Activated CD8-positive, alpha-beta T cell treated with anti-CD3 and anti-CD28 coated beads for 36 hours (primary cell): ENCODE data around the gene PGM1. TPM values are rescaled to one million over a fixed set of nuclear protein-coding genes. Genes with fewer than 3 reads are reported as not detected.

Source experiments
- ATAC-seq: fragments of 200-7000 bp; cut with Tn5 transposase; one replicate; pipeline ENCODE4 v1.10.0; 2021; ENCODE audit warnings: mild to moderate bottlenecking, moderate library complexity
- CTCF ChIA-PET: fragments of 350-600 bp; sonication (Branson Sonifier 250); formaldehyde crosslinking; loops from one replicate; lab custom pipeline; 2021; ENCODE audit warnings: antibody characterized with exemption; lab: Charles Lee
- POLR2A ChIA-PET: fragments of 350-600 bp; sonication (Branson Sonifier 250); formaldehyde crosslinking; loops from one replicate; lab custom pipeline; 2021; ENCODE audit warnings: antibody characterized with exemption; lab: Charles Lee
- DNase-seq: peaks from one replicate; pipeline ENCODE4 v3.0.0-alpha.2; 2020
- H3K27ac Mint-ChIP-seq: one replicate; pipeline ENCODE4 v1.8.0; 2021; ENCODE audit warnings: mild to moderate bottlenecking, mixed read lengths
- H3K27me3 Mint-ChIP-seq: one replicate; pipeline ENCODE4 v1.8.0; 2021; ENCODE audit warnings: mixed read lengths
- H3K36me3 Mint-ChIP-seq: one replicate; pipeline ENCODE4 v1.8.0; 2021; ENCODE audit warnings: low read depth, mixed read lengths
- H3K4me1 Mint-ChIP-seq: one replicate; pipeline ENCODE4 v1.8.0; 2021; ENCODE audit warnings: low read depth, mixed read lengths
- H3K4me3 Mint-ChIP-seq: one replicate; pipeline ENCODE4 v1.8.0; 2021; ENCODE audit warnings: mild to moderate bottlenecking, moderate library complexity, mixed read lengths
- H3K9me3 Mint-ChIP-seq: one replicate; pipeline ENCODE4 v1.8.0; 2021; ENCODE audit warnings: mixed read lengths
- intact Hi-C: fragments of 100-400 bp; cut with micrococcal nuclease; formaldehyde crosslinking; loops from one replicate; pipeline ENCODE4 v1.10.0; 2022
- total RNA-seq, 2 experiments: library from RNA; stranded (reverse); gene quantifications; one replicate each; pipeline ENCODE4 v1.2.3, GENCODE V29; 2021
- TF ChIP-seq, protein P1 (sequence below): fragments of 200-600 bp; IDR thresholded peaks from one replicate; pipeline ENCODE4 v1.8.0; 2022; ENCODE audit warnings: antibody characterized with exemption, mild to moderate bottlenecking

PGM1 gene
- total RNA-seq, 2 experiments from 2014 or later = 47.4 to 48.9 TPM

DNA sequence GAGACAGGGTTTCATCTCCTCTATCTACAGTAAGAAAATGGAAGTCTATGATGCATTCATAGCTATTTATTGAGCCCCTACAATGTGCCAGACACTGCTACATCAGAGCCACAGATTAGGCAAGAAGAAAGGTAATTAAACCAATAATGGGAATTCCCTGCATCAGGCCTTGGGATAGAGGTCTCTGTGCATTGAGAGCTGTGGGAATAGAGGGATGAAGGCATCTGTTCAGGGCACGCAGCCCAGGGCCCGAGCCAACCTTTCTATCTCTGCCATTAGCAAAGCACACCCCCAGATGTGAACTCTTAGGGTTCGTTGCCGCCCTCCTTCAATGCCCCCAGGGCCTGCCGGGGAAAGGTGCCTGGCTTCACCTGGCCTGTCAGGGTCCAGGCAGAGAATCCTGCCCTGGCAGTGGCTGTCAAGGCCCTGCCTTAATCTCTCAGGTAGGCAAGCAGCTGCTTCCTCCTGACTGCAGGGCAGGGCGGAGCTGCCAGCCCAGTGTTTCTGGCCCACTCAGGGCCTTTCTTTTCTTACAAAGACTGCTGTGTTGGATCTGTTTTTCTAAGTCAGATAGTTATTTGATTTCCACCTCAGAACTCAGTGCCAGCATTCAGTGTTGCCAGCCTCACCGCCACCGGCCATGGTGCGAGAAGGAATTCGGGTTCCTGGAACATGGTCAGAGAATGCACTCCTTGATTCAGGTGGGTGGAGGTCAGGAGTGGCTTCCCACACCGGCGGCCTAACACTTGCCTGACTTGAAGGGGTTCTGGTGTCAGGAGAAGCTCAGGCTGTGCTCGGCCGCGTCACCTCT is 76.1 kb downstream of the PGM1 start:
- POLR2A ChIA-PET = no interaction called here

DNA sequence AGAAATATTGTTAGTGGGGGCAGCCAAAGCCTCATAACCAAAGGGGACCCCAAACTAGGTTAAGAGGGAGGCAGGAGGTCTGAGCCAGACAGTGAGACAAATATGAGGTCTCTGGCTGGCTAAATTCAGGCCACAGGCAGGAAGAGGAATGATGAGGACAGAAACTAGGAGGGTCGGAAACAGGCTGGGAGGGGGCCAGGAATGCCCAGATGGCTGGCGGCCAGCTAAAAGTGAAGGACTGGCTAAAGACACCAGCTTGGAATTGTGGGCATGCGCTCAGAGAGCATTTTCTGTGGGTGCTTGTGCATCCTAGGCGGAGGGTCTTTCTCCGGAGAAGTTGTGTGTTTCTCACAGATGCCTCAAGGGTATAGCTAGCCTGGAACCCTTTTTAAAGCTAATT is 77.0 kb downstream of the PGM1 start:
- H3K4me3 Mint-ChIP-seq = no peak overlapping the region
- TF ChIP-seq, protein P1, sequence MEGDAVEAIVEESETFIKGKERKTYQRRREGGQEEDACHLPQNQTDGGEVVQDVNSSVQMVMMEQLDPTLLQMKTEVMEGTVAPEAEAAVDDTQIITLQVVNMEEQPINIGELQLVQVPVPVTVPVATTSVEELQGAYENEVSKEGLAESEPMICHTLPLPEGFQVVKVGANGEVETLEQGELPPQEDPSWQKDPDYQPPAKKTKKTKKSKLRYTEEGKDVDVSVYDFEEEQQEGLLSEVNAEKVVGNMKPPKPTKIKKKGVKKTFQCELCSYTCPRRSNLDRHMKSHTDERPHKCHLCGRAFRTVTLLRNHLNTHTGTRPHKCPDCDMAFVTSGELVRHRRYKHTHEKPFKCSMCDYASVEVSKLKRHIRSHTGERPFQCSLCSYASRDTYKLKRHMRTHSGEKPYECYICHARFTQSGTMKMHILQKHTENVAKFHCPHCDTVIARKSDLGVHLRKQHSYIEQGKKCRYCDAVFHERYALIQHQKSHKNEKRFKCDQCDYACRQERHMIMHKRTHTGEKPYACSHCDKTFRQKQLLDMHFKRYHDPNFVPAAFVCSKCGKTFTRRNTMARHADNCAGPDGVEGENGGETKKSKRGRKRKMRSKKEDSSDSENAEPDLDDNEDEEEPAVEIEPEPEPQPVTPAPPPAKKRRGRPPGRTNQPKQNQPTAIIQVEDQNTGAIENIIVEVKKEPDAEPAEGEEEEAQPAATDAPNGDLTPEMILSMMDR = no peak
- H3K4me1 Mint-ChIP-seq = no peaks in the 10 kb centered on the region
- DNase-seq (no peak), ATAC-seq (no peak)
- H3K36me3 Mint-ChIP-seq = no peaks in the 10 kb centered on the region
- ChIA-PET CTCF (no interaction called here), POLR2A (no interaction called here)
- H3K27me3 Mint-ChIP-seq = no peaks in the 10 kb centered on the region
- peaks cover 4% of the 10 kb centered on the region for H3K9me3 Mint-ChIP-seq
- H3K27ac Mint-ChIP-seq = no peak overlapping the region
- intact Hi-C loops = no loop called here

More for the DNA sequence above, 76.1 kb downstream of the PGM1 start:
- Mint-ChIP-seq H3K4me1 (no peaks in the 10 kb centered on the region), H3K27ac (no peak overlapping the region), H3K36me3 (peaks cover under 1% of the 10 kb centered on the region), H3K9me3 (peaks cover 4% of the 10 kb centered on the region), H3K4me3 (no peak overlapping the region), H3K27me3 (no peaks in the 10 kb centered on the region)
- CTCF ChIA-PET = no interaction called here
- DNase-seq (no peak), ATAC-seq (no peak)
- TF ChIP-seq, protein P1 = no peak
- intact Hi-C loops = no loop called here

DNA sequence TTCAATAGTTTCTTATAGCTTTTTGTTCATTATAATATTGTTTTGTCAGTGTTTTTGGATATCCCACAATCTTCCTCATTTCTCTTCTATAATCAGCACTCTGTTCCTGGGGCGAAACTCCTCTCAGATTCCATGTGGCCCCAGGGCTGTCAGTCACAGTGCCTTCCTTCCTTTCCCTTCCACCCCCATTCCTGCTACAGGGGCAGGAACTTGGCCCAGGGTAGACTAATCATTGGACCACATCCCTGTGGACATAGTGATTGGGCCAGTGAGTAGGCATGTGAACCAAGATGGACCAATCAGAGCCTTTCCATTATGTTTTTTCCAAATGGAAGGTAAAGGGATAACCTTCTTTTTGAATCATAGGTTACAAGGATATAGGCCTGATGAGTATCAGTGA is 78.3 kb downstream of the PGM1 start:
- ChIA-PET POLR2A (no interaction called here), CTCF (no interaction called here)
- DNase-seq = no peak
- TF ChIP-seq, protein P1 = no peak
- no peak overlapping the region for H3K27ac Mint-ChIP-seq
- ATAC-seq = no peak
- no peaks in the 10 kb centered on the region for H3K27me3 Mint-ChIP-seq
- H3K4me3 Mint-ChIP-seq = no peak overlapping the region
- H3K36me3 Mint-ChIP-seq = no peaks in the 10 kb centered on the region
- no peaks in the 10 kb centered on the region for H3K9me3 Mint-ChIP-seq
- intact Hi-C loops = no loop called here
- no peaks in the 10 kb centered on the region for H3K4me1 Mint-ChIP-seq

DNA sequence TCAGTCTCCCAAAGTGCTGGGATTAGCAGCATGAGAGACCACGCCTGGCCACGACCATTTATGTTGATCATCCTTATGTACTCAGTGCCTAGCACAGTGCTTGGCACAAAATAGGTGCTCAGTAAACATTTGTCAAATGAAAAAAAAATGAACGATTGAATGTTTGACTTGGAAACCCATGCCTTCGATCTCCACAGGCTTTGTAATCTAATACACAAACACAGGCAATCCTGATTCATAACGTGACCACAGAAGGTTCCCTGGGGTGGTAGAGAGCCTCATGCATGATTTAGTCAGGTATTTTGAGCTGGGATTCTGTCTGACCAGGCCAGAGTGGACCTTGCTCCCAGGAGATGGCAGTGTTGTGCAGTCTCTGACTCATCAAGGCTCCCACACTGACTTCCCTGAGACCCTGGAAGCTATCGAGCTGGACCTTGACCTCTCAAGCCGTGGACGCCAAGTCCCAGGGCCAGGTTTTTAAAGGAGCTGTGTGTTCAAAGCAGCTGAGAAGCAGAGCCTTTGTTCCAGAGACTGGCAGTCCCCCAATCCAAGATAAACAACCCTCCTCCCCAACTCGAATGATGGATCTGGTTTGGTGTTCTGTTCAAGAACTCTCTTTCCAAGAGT is 81.1 kb downstream of the PGM1 start:
- intact Hi-C loops = no loop called here
- CTCF ChIA-PET = interaction anchor here (1.1 to 2.6 kb wide), 2 partner anchors 17 to 464 kb away, joined by 6 to 7 read pairs; no protein-coding TSS in a partner anchor

More for the DNA sequence above, 81.1 kb downstream of the PGM1 start:
- TF ChIP-seq, protein P1 = no peak
- Mint-ChIP-seq H3K9me3 (peaks cover 4% of the 10 kb centered on the region), H3K27ac (no peak overlapping the region), H3K4me1 (no peaks in the 10 kb centered on the region), H3K27me3 (no peaks in the 10 kb centered on the region), H3K36me3 (no peaks in the 10 kb centered on the region), H3K4me3 (no peak overlapping the region)
- DNase-seq = peak; percentile 33
- ATAC-seq = no peak
- POLR2A ChIA-PET = no interaction called here
